Neutrophil (primary cell): Measurements from ENCODE around the gene JARID2.

Experiments used
- H3K27ac ChIP-seq: fragments of 200-600 bp; sonication (generic); 2 replicates; pipeline ENCODE4 v1.5.1; 2016; ENCODE audit warnings: mild to moderate bottlenecking, moderate library complexity
- H3K27me3 ChIP-seq: fragments of 200-600 bp; sonication (generic); 2 replicates; pipeline ENCODE4 v1.6.0; 2016; ENCODE audit warnings: mild to moderate bottlenecking
- H3K36me3 ChIP-seq: fragments of 200-600 bp; sonication (generic); 2 replicates; pipeline ENCODE4 v1.5.1; 2017
- H3K4me1 ChIP-seq, 2 experiments: fragments of 200-600 bp in 1 of 2; sonication (generic) in 1 of 2; 1 replicate in 1 of 2; 2 replicates in 1 of 2; pipeline versions ENCODE4 v1.5.1 to v1.6.1; 2013 to 2016; ENCODE audit warnings: low read depth in 1 of 2, low read length in 1 of 2, mild to moderate bottlenecking in 1 of 2, moderate library complexity in 1 of 2; ENCODE audit not compliant: control insufficient read depth in 1 of 2, insufficient read depth in 1 of 2
- H3K4me3 ChIP-seq, 2 experiments: fragments of 200-600 bp in 1 of 2; sonication (generic) in 1 of 2; 1 replicate in 1 of 2; 2 replicates in 1 of 2; pipeline ENCODE4 v1.5.1; 2013 to 2016; ENCODE audit warnings: low read depth in 1 of 2, low read length in 1 of 2, mild to moderate bottlenecking in 1 of 2, moderate library complexity in 1 of 2
- H3K9me3 ChIP-seq: fragments of 200-600 bp; sonication (generic); 2 replicates; pipeline ENCODE4 v1.5.1; 2016
- CTCF ChIP-seq: fragments of 200-600 bp; sonication (generic); IDR thresholded peaks from 2 replicates; pipeline ENCODE4 v1.5.1; 2016; ENCODE audit warnings: antibody characterized with exemption

Gene JARID2

GRCh38 chr6:15245361-15246216, at the start of gene JARID2:
Gene JARID2, plus strand, starts transcription at chr6:15246069. Its CDS starts 471 bp downstream, at chr6:15246540.
- Histone ChIP-seq H3K4me1 (peaks cover 42 to 54% of the 10 kb centered on the region in 2 experiments), H3K27ac (peak within 1 kb of the TSS; percentile 98), H3K27me3 (no peaks in the 10 kb centered on the region), H3K36me3 (no peaks in the 10 kb centered on the region), H3K9me3 (no peaks in the 10 kb centered on the region), H3K4me3 (peak within 1 kb of the TSS; percentile 99 to 100)
- TF ChIP-seq CTCF, result peak; percentile 29

- no peaks in the 10 kb centered on the region for H3K27me3 ChIP-seq
- no peaks in the 10 kb centered on the region for H3K9me3 ChIP-seq
- H3K36me3 ChIP-seq, result no peaks in the 10 kb centered on the region
- H3K4me1 ChIP-seq, result peaks cover 2 to 3% of the 10 kb centered on the region in 2 experiments
- no peak overlapping the region for H3K27ac ChIP-seq
- no peak overlapping the region for H3K4me3 ChIP-seq
- TF ChIP-seq CTCF, result no peak
These were observed 45.8 kb upstream of the JARID2 start for GRCh38 chr6:15200087-15200486.

GRCh38 chr6:15205321-15205720, 40.5 kb upstream of the JARID2 start:
- no peak overlapping the region for H3K27ac ChIP-seq

DNA sequence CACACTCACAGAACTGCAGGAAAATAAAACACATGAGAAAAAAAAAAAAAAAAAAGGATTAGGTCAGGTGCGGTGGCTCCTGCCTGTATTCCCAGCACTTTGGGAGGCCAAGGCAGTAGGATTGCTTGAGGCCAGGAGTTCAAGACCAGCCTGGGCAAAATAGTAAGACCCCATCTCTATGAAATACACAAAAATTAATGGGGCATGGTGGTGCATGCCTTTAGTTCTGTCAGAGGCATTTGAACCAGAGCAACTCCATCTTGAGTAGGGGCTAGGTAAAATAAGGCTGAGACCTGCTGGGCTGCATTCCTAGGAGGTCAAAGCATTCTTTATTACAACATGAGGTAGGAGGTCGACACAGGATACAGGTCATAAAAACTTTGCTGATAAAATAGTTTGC, 39.0 kb upstream of the JARID2 start:
- Histone ChIP-seq H3K4me3 (no peak overlapping the region), H3K9me3 (no peaks in the 10 kb centered on the region), H3K36me3 (no peaks in the 10 kb centered on the region), H3K27me3 (no peaks in the 10 kb centered on the region), H3K27ac (no peak overlapping the region), H3K4me1 (peaks cover 12% of the 10 kb centered on the region in 2 experiments)
- no peak for TF ChIP-seq CTCF

More at GRCh38 chr6:15205321-15205720, 40.5 kb upstream of the JARID2 start:
- no peak for TF ChIP-seq CTCF
- Histone ChIP-seq H3K4me1 (peaks cover 12% of the 10 kb centered on the region in 2 experiments), H3K27me3 (no peaks in the 10 kb centered on the region), H3K9me3 (no peaks in the 10 kb centered on the region), H3K4me3 (no peak overlapping the region), H3K36me3 (no peaks in the 10 kb centered on the region)

DNA sequence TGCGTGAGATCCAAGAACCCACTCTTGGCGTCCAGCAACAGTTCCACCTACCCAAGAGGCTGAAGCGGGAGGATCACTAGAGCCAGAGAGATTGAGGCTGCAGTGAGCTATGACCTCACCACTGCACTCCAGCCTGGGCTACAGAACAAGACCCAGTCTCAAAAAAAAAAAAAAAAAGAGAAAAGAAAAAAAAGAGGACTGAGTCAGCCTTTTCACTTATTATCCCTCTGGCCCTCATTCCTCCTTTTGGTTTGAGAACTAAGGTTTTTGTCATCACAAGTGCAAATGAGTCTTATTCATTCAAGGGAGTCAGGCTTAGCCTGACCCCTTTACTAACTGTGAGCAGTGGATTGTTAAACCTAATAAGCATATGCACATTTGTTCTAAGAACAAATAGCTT, 37.9 kb upstream of the JARID2 start:
- Histone ChIP-seq H3K36me3 (no peaks in the 10 kb centered on the region), H3K4me3 (no peak overlapping the region), H3K4me1 (peaks cover 12% of the 10 kb centered on the region in 2 experiments), H3K27me3 (no peaks in the 10 kb centered on the region), H3K9me3 (no peaks in the 10 kb centered on the region), H3K27ac (no peak overlapping the region)
- no peak for TF ChIP-seq CTCF
